GM12878 (cell line): ENCODE results near the gene RCAN2. TPM values are rescaled to one million over a fixed set of nuclear protein-coding genes. Genes with fewer than 3 reads are reported as not detected.

Source experiments
- ATAC-seq: fragments of 200-7000 bp; cut with Tn5 transposase; 3 replicates; pipeline ENCODE4 v1.9.1; 2020; ENCODE audit warnings: mild to moderate bottlenecking, moderate library complexity
- BruUV-seq: library from RNA; stranded (reverse); fragments of 400-500 nt; replicated peaks from 2 replicates; lab custom pipeline; 2021; lab: Mats Ljungman, UMichigan
- CTCF ChIA-PET: fragments of 300-600 bp; sonication (Branson Sonifier 250); formaldehyde crosslinking; extraction: SDS; loops from one replicate; lab custom pipeline; 2021; ENCODE audit warnings: inconsistent platforms; lab: Yijun Ruan, JAX
- POLR2A ChIA-PET: fragments of 350-600 bp; formaldehyde crosslinking; extraction: SDS; loops from one replicate; lab custom pipeline; 2021; ENCODE audit warnings: inconsistent platforms; lab: Charles Lee
- RAD21 ChIA-PET: fragments of 300-600 bp; sonication (Branson Sonifier 250); formaldehyde crosslinking; loops from one replicate; lab custom pipeline; 2023; ENCODE audit warnings: antibody characterized with exemption; ENCODE audit not compliant: unreplicated experiment; lab: Charles Lee
- SMC1A ChIA-PET: fragments of 300-600 bp; sonication (Branson Sonifier 250); formaldehyde crosslinking; loops from one replicate; lab custom pipeline; 2023; ENCODE audit not compliant: unreplicated experiment, uncharacterized antibody; lab: Charles Lee
- DNase-seq: peaks from one replicate; pipeline ENCODE4 v3.0.0-alpha.2; 2011; ENCODE audit warnings: low read depth, low spot score
- FAIRE-seq: peaks from 3 replicates; lab custom pipeline; 2011; peaks lifted over from hg19 to GRCh38; lab: Jason Lieb, UNC
- H2AFZ ChIP-seq: 2 replicates; pipeline ENCODE4 v1.6.0; 2011; ENCODE audit warnings: low read depth, low read length, control low read depth; ENCODE audit not compliant: control insufficient read depth
- H3K27ac ChIP-seq: 2 replicates; pipeline ENCODE4 v1.5.1; 2011; ENCODE audit warnings: control low read depth; ENCODE audit not compliant: control insufficient read depth, insufficient read depth
- H3K27me3 ChIP-seq, 2 experiments: replicated peaks in 1 of 2; 2 replicates each; pipeline versions ENCODE4 v1.6.0 to v1.6.1; 2011; ENCODE audit warnings: low read length in 1 of 2; ENCODE audit not compliant: control insufficient read depth in 2 of 2, insufficient read depth in 2 of 2
- H3K36me3 ChIP-seq, 2 experiments: 2 replicates each; pipeline ENCODE4 v1.5.1; 2011; ENCODE audit warnings: low read length in 1 of 2; ENCODE audit not compliant: control insufficient read depth in 2 of 2, insufficient read depth in 2 of 2
- H3K4me1 ChIP-seq: 2 replicates; pipeline ENCODE4 v1.6.1; 2011; ENCODE audit warnings: mild to moderate bottlenecking, low read length, moderate library complexity, mixed read lengths; ENCODE audit not compliant: control insufficient read depth, insufficient read depth
- H3K4me2 ChIP-seq: 2 replicates; pipeline ENCODE4 v1.6.0; 2011; ENCODE audit warnings: control low read depth; ENCODE audit not compliant: control insufficient read depth, insufficient read depth
- H3K4me3 ChIP-seq: fragments of 200-600 bp; sonication (generic); 2 replicates; pipeline ENCODE4 v1.5.1; 2016
- H3K79me2 ChIP-seq: 2 replicates; pipeline ENCODE4 v1.6.0; 2011; ENCODE audit warnings: low read length; ENCODE audit not compliant: control insufficient read depth, insufficient read depth
- H3K9ac ChIP-seq: 2 replicates; pipeline ENCODE4 v1.8.0; 2011; ENCODE audit warnings: low read length, control low read depth, mixed read lengths; ENCODE audit not compliant: control insufficient read depth, insufficient read depth
- H3K9me3 ChIP-seq: replicated peaks from 3 replicates; pipeline ENCODE4 v1.5.1; 2011; ENCODE audit warnings: mild to moderate bottlenecking, low read length; ENCODE audit not compliant: control insufficient read depth, insufficient read depth
- H4K20me1 ChIP-seq: 2 replicates; pipeline ENCODE4 v1.6.0; 2011; ENCODE audit not compliant: control insufficient read depth, insufficient read depth
- ASH2L ChIP-seq: fragments of 300-600, 200-600 bp; sonication (generic); IDR thresholded peaks from 2 replicates; pipeline ENCODE4 v1.6.1; 2017; ENCODE audit warnings: low read depth, mild to moderate bottlenecking, borderline replicate concordance
- BHLHE40 ChIP-seq, 2 experiments: fragments of 450-650 bp in 1 of 2; IDR thresholded peaks; 2 replicates each; pipeline ENCODE4 v1.6.1; 2011 to 2017; ENCODE audit warnings: low read depth in 2 of 2, borderline replicate concordance in 1 of 2, improper control_type of control experiment in 1 of 2, low read length in 1 of 2, mild to moderate bottlenecking in 1 of 2
- BRCA1 ChIP-seq: IDR thresholded peaks from 2 replicates; pipeline ENCODE4 v1.6.1; 2011; ENCODE audit warnings: low read depth, low read length, improper control_type of control experiment
- EED ChIP-seq: sonication (generic); IDR thresholded peaks from 2 replicates; pipeline ENCODE4 v1.6.1; 2016; ENCODE audit warnings: antibody characterized with exemption, low read depth
- EGR1 ChIP-seq, 2 experiments: IDR thresholded peaks; 1 replicate in 1 of 2; 2 replicates in 1 of 2; pipeline ENCODE4 v1.6.1; 2011 to 2012; ENCODE audit warnings: low read depth in 2 of 2, low read length in 2 of 2, borderline replicate concordance in 1 of 2, mild to moderate bottlenecking in 1 of 2, moderate library complexity in 1 of 2
- JUNB ChIP-seq: IDR thresholded peaks from 2 replicates; pipeline ENCODE4 v1.6.1; 2016; ENCODE audit warnings: antibody characterized with exemption, mild to moderate bottlenecking
- LARP7 ChIP-seq: fragments of 450-650 bp; IDR thresholded peaks from 2 replicates; pipeline ENCODE4 v1.6.1; 2017; ENCODE audit warnings: mild to moderate bottlenecking
- NBN ChIP-seq: fragments of 450-650 bp; IDR thresholded peaks from 2 replicates; pipeline ENCODE4 v1.6.1; 2016
- NFIC ChIP-seq: IDR thresholded peaks from 2 replicates; pipeline ENCODE4 v1.6.1; 2012; ENCODE audit warnings: low read depth, mild to moderate bottlenecking, inconsistent platforms, low read length, moderate library complexity
- NR2C2 ChIP-seq: IDR thresholded peaks from 2 replicates; pipeline ENCODE4 v1.6.1; 2011; ENCODE audit warnings: borderline replicate concordance, low read depth; ENCODE audit not compliant: control insufficient read depth, insufficient read length
- POLR2AphosphoS5 ChIP-seq: IDR thresholded peaks from 2 replicates; pipeline ENCODE4 v1.6.1; 2011; ENCODE audit warnings: mild to moderate bottlenecking, low read length, inconsistent platforms
- SIX5 ChIP-seq: IDR thresholded peaks from 2 replicates; pipeline ENCODE4 v1.6.1; 2011; ENCODE audit warnings: mild to moderate bottlenecking, low read depth, low read length, moderate library complexity; ENCODE audit not compliant: severe bottlenecking
- SP1 ChIP-seq: IDR thresholded peaks from one replicate; pipeline ENCODE4 v1.6.1; 2011; ENCODE audit warnings: low read depth, low read length
- SUZ12 ChIP-seq: fragments of 200-600 bp; sonication (generic); IDR thresholded peaks from one replicate; pipeline ENCODE4 v1.6.1; 2018; ENCODE audit warnings: antibody characterized with exemption, mild to moderate bottlenecking; ENCODE audit not compliant: unreplicated experiment
- WGBS: methylation state at CpG from one replicate; pipeline ENCODE4 v1.1.6; 2016; ENCODE audit warnings: low lambda C conversion rate; ENCODE audit not compliant: insufficient replicate concordance, insufficient coverage; ENCODE audit errors: missing lambda C conversion rate; 5-methylcytosine and 5-hydroxymethylcytosine counted together
- in situ Hi-C: fragments of 300-500 bp; cut with MboI; formaldehyde crosslinking; loops from 9 replicates; pipeline ENCODE4 v1.14.3; 2018; ENCODE audit warnings: mixed read lengths
- intact Hi-C: fragments of 100-400 bp; cut with micrococcal nuclease; formaldehyde crosslinking; loops from one replicate; pipeline ENCODE4 v1.14.2; 2022; ENCODE audit not compliant: unreplicated experiment
- polyA plus RNA-seq, 11 experiments: library from polyadenylated mRNA; depleted of rRNA in 4 of 11; unstranded in 6 of 11; stranded (reverse) in 5 of 11; fragments of >200 nt; fragmentation: Nextera tagmentation in 4 of 11; fragmentation: Illumina TruSeq in 1 of 11; extraction: Ambion mirVana in 4 of 11; extraction: Trizol in 1 of 11; gene quantifications; 1 replicate in 1 of 11; 2 replicates in 10 of 11; pipeline versions ENCODE4 v1.2.1 to v1.2.3, GENCODE V29; 2011 to 2016; ENCODE audit warnings: inconsistent platforms in 2 of 11, missing spikeins in 2 of 11, low read depth in 1 of 11
- total RNA-seq, 4 experiments: library from RNA; depleted of rRNA in 3 of 4; stranded (reverse); fragments of >200 nt in 3 of 4; fragmentation: Illumina TruSeq in 1 of 4; extraction: Trizol in 1 of 4; gene quantifications; 2 replicates each; pipeline versions ENCODE4 v1.2.1 to v1.2.3, GENCODE V29; 2013 to 2021
- TF ChIP-seq, protein P1 (sequence below): fragments of 450-650 bp; IDR thresholded peaks from 2 replicates; pipeline ENCODE4 v1.6.1; 2018; ENCODE audit warnings: borderline replicate concordance, mild to moderate bottlenecking; ENCODE audit not compliant: partially characterized antibody
- TF ChIP-seq, protein P2 (sequence below): IDR thresholded peaks from 2 replicates; pipeline ENCODE4 v1.6.1; 2012; ENCODE audit warnings: low read depth, low read length, improper control_type of control experiment
- TF ChIP-seq, protein P3 (sequence below): fragments of 450-650 bp; IDR thresholded peaks from 2 replicates; pipeline ENCODE4 v1.6.1; 2017; ENCODE audit warnings: mild to moderate bottlenecking

RCAN2 gene
- total and polyA plus RNA-seq, 10 of the 15 experiments (the other 5 are each of a cell fraction or from before 2014, with no cell fraction given), result 0.06 TPM; not detected in 9

DNA sequence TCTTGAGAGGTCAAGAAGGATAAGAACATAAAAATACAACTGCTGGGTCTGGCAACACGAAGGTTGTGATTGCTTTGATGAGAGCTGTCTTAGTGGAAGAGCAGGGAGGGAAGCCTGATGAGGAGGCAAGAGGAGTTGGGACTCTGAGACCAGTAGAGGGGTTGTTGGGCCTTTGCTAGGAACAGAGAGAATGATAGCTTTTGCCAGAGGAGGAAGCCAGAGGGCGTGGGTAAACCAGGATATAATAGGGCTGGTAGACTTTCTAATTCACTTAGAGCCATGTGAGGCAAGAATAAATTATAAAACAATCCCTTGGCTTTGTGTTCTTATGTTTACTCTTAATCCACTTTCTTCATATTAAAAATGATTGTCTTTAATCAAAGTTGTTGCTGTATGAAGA, 78.6 kb downstream of the RCAN2 start:
- Histone ChIP-seq H3K36me3 (no peaks in the 10 kb centered on the region), H3K27ac (no peak overlapping the region), H3K9ac (no peak overlapping the region), H3K79me2 (no peaks in the 10 kb centered on the region), H3K4me3 (no peak overlapping the region), H2AFZ (no peak overlapping the region), H3K4me2 (no peak overlapping the region), H3K9me3 (no peaks in the 10 kb centered on the region), H4K20me1 (no peaks in the 10 kb centered on the region), H3K27me3 (no peaks in the 10 kb centered on the region), H3K4me1 (no peaks in the 10 kb centered on the region)
- POLR2A ChIA-PET, result no interaction called here
- CTCF ChIA-PET, result interaction anchor here (1.4 to 4.6 kb wide), 3 partner anchors 192 to 325 kb away, joined by 3 to 77 read pairs (median 12); no protein-coding TSS in a partner anchor
- DNase-seq (no peak), FAIRE-seq (no peak), ATAC-seq (no peak)
- intact Hi-C loops (no loop called here), in situ Hi-C loops (loop anchor here (5.0 kb wide), 1 partner anchor 320 kb away; no protein-coding TSS in a partner anchor)
- BruUV-seq, result no TSS peak
- WGBS, result 0% methylated on average over 2 of the region's 2 CpGs
- SMC1A ChIA-PET, result interaction anchor here (1.1 to 2.4 kb wide), 4 partner anchors 15 to 322 kb away, joined by 3 to 22 read pairs (median 12); no protein-coding TSS in a partner anchor
- RAD21 ChIA-PET, result interaction anchor here (1.1 to 4.1 kb wide), 4 partner anchors 9 to 322 kb away, joined by 3 to 52 read pairs (median 4); no protein-coding TSS in a partner anchor
- TF ChIP-seq LARP7, result no peak
- TF ChIP-seq, protein P1, sequence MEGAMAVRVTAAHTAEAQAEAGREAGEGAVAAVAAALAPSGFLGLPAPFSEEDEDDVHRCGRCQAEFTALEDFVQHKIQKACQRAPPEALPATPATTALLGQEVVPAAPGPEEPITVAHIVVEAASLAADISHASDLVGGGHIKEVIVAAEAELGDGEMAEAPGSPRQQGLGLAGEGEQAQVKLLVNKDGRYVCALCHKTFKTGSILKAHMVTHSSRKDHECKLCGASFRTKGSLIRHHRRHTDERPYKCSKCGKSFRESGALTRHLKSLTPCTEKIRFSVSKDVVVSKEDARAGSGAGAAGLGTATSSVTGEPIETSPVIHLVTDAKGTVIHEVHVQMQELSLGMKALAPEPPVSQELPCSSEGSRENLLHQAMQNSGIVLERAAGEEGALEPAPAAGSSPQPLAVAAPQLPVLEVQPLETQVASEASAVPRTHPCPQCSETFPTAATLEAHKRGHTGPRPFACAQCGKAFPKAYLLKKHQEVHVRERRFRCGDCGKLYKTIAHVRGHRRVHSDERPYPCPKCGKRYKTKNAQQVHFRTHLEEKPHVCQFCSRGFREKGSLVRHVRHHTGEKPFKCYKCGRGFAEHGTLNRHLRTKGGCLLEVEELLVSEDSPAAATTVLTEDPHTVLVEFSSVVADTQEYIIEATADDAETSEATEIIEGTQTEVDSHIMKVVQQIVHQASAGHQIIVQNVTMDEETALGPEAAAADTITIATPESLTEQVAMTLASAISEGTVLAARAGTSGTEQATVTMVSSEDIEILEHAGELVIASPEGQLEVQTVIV, result no peak
- TF ChIP-seq NBN, result no peak
- TF ChIP-seq EGR1 (IDR thresholded peaks at IDR 0.05; ENCODE audit: borderline replicate concordance in 1 of 2, low read depth in 2 of 2, low read length in 2 of 2), result no peak
- no peak for TF ChIP-seq BRCA1
- TF ChIP-seq JUNB, result no peak
- no peak for TF ChIP-seq SIX5
- TF ChIP-seq SP1, result no peak
- TF ChIP-seq ASH2L, result no peak
- no peak for TF ChIP-seq POLR2AphosphoS5
- TF ChIP-seq, protein P2, sequence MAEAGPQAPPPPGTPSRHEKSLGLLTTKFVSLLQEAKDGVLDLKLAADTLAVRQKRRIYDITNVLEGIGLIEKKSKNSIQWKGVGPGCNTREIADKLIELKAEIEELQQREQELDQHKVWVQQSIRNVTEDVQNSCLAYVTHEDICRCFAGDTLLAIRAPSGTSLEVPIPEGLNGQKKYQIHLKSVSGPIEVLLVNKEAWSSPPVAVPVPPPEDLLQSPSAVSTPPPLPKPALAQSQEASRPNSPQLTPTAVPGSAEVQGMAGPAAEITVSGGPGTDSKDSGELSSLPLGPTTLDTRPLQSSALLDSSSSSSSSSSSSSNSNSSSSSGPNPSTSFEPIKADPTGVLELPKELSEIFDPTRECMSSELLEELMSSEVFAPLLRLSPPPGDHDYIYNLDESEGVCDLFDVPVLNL, result no peak
- TF ChIP-seq NFIC, result no peak
- TF ChIP-seq EED, result no peak
- no peak for TF ChIP-seq SUZ12
- no peak for TF ChIP-seq BHLHE40 (IDR thresholded peaks at IDR 0.05; ENCODE audit: borderline replicate concordance in 1 of 2, low read depth in 2 of 2, low read length in 1 of 2)
- no peak for TF ChIP-seq NR2C2
- TF ChIP-seq, protein P3, sequence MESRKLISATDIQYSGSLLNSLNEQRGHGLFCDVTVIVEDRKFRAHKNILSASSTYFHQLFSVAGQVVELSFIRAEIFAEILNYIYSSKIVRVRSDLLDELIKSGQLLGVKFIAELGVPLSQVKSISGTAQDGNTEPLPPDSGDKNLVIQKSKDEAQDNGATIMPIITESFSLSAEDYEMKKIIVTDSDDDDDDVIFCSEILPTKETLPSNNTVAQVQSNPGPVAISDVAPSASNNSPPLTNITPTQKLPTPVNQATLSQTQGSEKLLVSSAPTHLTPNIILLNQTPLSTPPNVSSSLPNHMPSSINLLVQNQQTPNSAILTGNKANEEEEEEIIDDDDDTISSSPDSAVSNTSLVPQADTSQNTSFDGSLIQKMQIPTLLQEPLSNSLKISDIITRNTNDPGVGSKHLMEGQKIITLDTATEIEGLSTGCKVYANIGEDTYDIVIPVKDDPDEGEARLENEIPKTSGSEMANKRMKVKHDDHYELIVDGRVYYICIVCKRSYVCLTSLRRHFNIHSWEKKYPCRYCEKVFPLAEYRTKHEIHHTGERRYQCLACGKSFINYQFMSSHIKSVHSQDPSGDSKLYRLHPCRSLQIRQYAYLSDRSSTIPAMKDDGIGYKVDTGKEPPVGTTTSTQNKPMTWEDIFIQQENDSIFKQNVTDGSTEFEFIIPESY, result no peak
